Gastrocnemius medialis (tissue), 4 donors: ENCODE data around the gene B4GALT5.

Experiments
- POLR2A ChIP-seq, 2 donors: fragments of 450-650 bp; IDR thresholded peaks; one replicate each; pipeline ENCODE4 v1.6.1; 2017; ENCODE audit warnings: antibody characterized with exemption in 2 of 2, mild to moderate bottlenecking in 2 of 2, moderate library complexity in 2 of 2
- TF ChIP-seq, protein P1 (sequence below), 5 experiments: fragments of 450-650 bp in 3 of 5; fragments of 200-600 bp in 2 of 5; sonication (generic) in 2 of 5; IDR thresholded peaks in 4 of 5; conservative IDR thresholded peaks in 1 of 5; 1 replicate in 4 of 5; 2 replicates in 1 of 5; pipeline ENCODE4 v1.5.1; 2016 to 2019; ENCODE audit warnings: antibody characterized with exemption in 5 of 5, mild to moderate bottlenecking in 3 of 5, moderate library complexity in 3 of 5

DNA sequence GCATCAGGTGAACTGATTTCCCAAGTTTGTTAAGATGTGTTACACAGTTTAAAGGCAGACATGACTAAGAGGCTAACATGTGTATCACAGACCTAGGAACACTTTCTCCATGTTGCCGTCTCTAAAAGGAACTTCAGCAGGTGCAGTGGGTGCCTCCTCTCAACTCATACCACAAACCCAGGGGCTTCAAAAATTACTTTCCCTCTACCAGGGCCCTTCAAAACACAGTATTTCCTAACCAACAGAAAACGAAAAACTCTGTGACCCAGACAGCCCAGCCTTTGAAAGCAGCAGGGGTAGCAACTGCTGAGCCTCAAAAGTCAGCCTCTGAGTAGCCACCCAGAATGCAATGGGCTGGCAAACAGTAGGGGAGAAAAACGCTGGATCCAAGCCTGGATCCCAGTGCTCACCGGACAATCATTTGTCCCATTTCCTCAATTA lies 28.5 kb downstream of the B4GALT5 start:
- TF ChIP-seq, protein P1, sequence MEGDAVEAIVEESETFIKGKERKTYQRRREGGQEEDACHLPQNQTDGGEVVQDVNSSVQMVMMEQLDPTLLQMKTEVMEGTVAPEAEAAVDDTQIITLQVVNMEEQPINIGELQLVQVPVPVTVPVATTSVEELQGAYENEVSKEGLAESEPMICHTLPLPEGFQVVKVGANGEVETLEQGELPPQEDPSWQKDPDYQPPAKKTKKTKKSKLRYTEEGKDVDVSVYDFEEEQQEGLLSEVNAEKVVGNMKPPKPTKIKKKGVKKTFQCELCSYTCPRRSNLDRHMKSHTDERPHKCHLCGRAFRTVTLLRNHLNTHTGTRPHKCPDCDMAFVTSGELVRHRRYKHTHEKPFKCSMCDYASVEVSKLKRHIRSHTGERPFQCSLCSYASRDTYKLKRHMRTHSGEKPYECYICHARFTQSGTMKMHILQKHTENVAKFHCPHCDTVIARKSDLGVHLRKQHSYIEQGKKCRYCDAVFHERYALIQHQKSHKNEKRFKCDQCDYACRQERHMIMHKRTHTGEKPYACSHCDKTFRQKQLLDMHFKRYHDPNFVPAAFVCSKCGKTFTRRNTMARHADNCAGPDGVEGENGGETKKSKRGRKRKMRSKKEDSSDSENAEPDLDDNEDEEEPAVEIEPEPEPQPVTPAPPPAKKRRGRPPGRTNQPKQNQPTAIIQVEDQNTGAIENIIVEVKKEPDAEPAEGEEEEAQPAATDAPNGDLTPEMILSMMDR (IDR thresholded peaks at IDR 0.05 in 4 of 5, conservative IDR thresholded peaks at IDR 0.05 in 1 of 5), result no peak
- no peak for TF ChIP-seq POLR2A (IDR thresholded peaks at IDR 0.05)
